Endothelial cell of umbilical vein (primary cell): ENCODE measurements around the gene MED15. TPM values are rescaled to one million over a fixed set of nuclear protein-coding genes. Genes with fewer than 3 reads are reported as not detected.

Experiments used
- BruUV-seq: library from RNA; stranded (reverse); fragments of 400-500 nt; replicated peaks from 2 replicates; lab custom pipeline; 2021; lab: Mats Ljungman, UMichigan
- CTCF ChIA-PET: fragments of 300-600, 350-600 bp; sonication (Branson Sonifier 250); formaldehyde crosslinking; loops from one replicate; lab custom pipeline; 2021; ENCODE audit warnings: antibody characterized with exemption, inconsistent platforms; lab: Charles Lee
- POLR2A ChIA-PET: fragments of 300-600, 350-600 bp; sonication (Branson Sonifier 250); formaldehyde crosslinking; loops from one replicate; lab custom pipeline; 2021; ENCODE audit warnings: antibody characterized with exemption, inconsistent platforms; lab: Charles Lee
- DNase-seq: peaks from one replicate; pipeline ENCODE4 v3.0.0-alpha.2; 2011; ENCODE audit warnings: low read depth, low spot score
- FAIRE-seq: peaks from 2 replicates; lab custom pipeline; 2011; peaks lifted over from hg19 to GRCh38; lab: Jason Lieb, UNC
- H2AFZ ChIP-seq: 2 replicates; pipeline ENCODE4 v1.6.0; 2012; ENCODE audit warnings: low read depth, low read length, control low read depth, inconsistent platforms
- H3K27ac ChIP-seq: 2 replicates; pipeline ENCODE4 v1.5.1; 2011; ENCODE audit warnings: low read depth, mild to moderate bottlenecking, control low read depth, low read length, moderate library complexity; ENCODE audit not compliant: insufficient read depth
- H3K27me3 ChIP-seq, 2 experiments: 2 replicates each; pipeline versions ENCODE4 v1.6.0 to v1.6.1; 2011; ENCODE audit warnings: low read length in 2 of 2, mixed read lengths in 1 of 2; ENCODE audit not compliant: control insufficient read depth in 2 of 2, insufficient read depth in 2 of 2
- H3K36me3 ChIP-seq, 2 experiments: 2 replicates in 1 of 2; 3 replicates in 1 of 2; pipeline ENCODE4 v1.5.1; 2011; ENCODE audit warnings: low read length in 2 of 2, mild to moderate bottlenecking in 1 of 2, moderate library complexity in 1 of 2; ENCODE audit not compliant: control insufficient read depth in 2 of 2, insufficient read depth in 2 of 2; ENCODE audit errors: extremely low read depth in 1 of 2
- H3K4me1 ChIP-seq: 3 replicates; pipeline ENCODE4 v1.5.1; 2011; ENCODE audit warnings: mild to moderate bottlenecking, low read length; ENCODE audit not compliant: control insufficient read depth, insufficient read depth; ENCODE audit errors: extremely low read depth
- H3K4me2 ChIP-seq: 2 replicates; pipeline ENCODE4 v1.6.1; 2011; ENCODE audit warnings: low read length, control low read depth, mixed read lengths; ENCODE audit not compliant: insufficient read depth
- H3K4me3 ChIP-seq, 3 experiments: fragments of 200-600 bp in 1 of 3; sonication (generic), shearing (Covaris generic) in 1 of 3; replicated peaks in 1 of 3; 2 replicates each; pipeline ENCODE4 v1.5.1; 2011 to 2016; ENCODE audit warnings: control low read depth in 3 of 3, low read length in 3 of 3, mild to moderate bottlenecking in 2 of 3, inconsistent platforms in 1 of 3, low read depth in 1 of 3, moderate library complexity in 1 of 3; ENCODE audit not compliant: insufficient read depth in 1 of 3
- H3K79me2 ChIP-seq: 2 replicates; pipeline ENCODE4 v1.6.0; 2012; ENCODE audit warnings: low read length, inconsistent platforms; ENCODE audit not compliant: control insufficient read depth, insufficient read depth
- H3K9ac ChIP-seq: replicated peaks from 2 replicates; pipeline ENCODE3; 2011; ENCODE audit warnings: low read length, control low read depth; ENCODE audit not compliant: insufficient read depth; ENCODE audit errors: extremely low read depth
- H3K9me1 ChIP-seq: replicated peaks from 3 replicates; pipeline ENCODE4 v1.6.0; 2011; ENCODE audit warnings: mild to moderate bottlenecking, low read length; ENCODE audit not compliant: control insufficient read depth, insufficient read depth; ENCODE audit errors: extremely low read depth
- H3K9me3 ChIP-seq: replicated peaks from 2 replicates; pipeline ENCODE4 v1.5.1; 2012; ENCODE audit warnings: low read length, inconsistent platforms; ENCODE audit not compliant: control insufficient read depth, insufficient read depth
- H4K20me1 ChIP-seq: replicated peaks from 2 replicates; pipeline ENCODE3; 2011; ENCODE audit warnings: mild to moderate bottlenecking, low read length; ENCODE audit not compliant: control insufficient read depth, insufficient read depth; ENCODE audit errors: extremely low read depth
- CTCF ChIP-seq, 2 donors: IDR thresholded peaks; 1 replicate in 1 of 2; 2 replicates in 1 of 2; pipeline ENCODE4 v1.5.1; 2011; ENCODE audit warnings: low read length in 2 of 2, mild to moderate bottlenecking in 2 of 2, moderate library complexity in 2 of 2, control low read depth in 1 of 2, inconsistent platforms in 1 of 2, low read depth in 1 of 2; ENCODE audit not compliant: insufficient read depth in 1 of 2; ENCODE audit errors: extremely low read depth in 1 of 2
- EZH2 ChIP-seq: IDR thresholded peaks from 2 replicates; pipeline ENCODE4 v1.6.1; 2012; ENCODE audit warnings: borderline replicate concordance, low read depth, mild to moderate bottlenecking, moderate library complexity, low read length, inconsistent platforms; ENCODE audit not compliant: severe bottlenecking
- FOS ChIP-seq: IDR thresholded peaks from 2 replicates; pipeline ENCODE4 v1.6.1; 2011; ENCODE audit warnings: mild to moderate bottlenecking, low read length, moderate library complexity, borderline replicate concordance; ENCODE audit not compliant: insufficient read depth
- GATA2 ChIP-seq: IDR thresholded peaks from 2 replicates; pipeline ENCODE4 v1.7.0; 2011; ENCODE audit warnings: low read depth, mild to moderate bottlenecking, moderate library complexity, mixed read lengths, low read length; ENCODE audit not compliant: insufficient read length, insufficient read depth
- JUN ChIP-seq: IDR thresholded peaks from 2 replicates; pipeline ENCODE4 v1.6.1; 2011; ENCODE audit warnings: borderline replicate concordance, low read depth; ENCODE audit not compliant: insufficient read length, insufficient read depth
- MAX ChIP-seq: IDR thresholded peaks from 2 replicates; pipeline ENCODE4 v1.6.1; 2011; ENCODE audit not compliant: insufficient read depth, insufficient read length
- MYC ChIP-seq: IDR thresholded peaks from one replicate; pipeline ENCODE4 v1.6.1; 2011; ENCODE audit warnings: mild to moderate bottlenecking, low read depth, low read length
- POLR2A ChIP-seq: IDR thresholded peaks from 2 replicates; pipeline ENCODE4 v1.6.1; 2012; ENCODE audit warnings: low read depth, mild to moderate bottlenecking, control low read depth, low read length
- POLR2AphosphoS5 ChIP-seq: IDR thresholded peaks from 2 replicates; pipeline ENCODE4 v1.6.1; 2012; ENCODE audit warnings: low read depth, mild to moderate bottlenecking, control low read depth, low read length, moderate library complexity; ENCODE audit not compliant: insufficient read depth
- dilution Hi-C: fragments of 300-500 bp; cut with MboI; formaldehyde crosslinking; loops from one replicate; pipeline ENCODE4 v1.15.0; 2019; ENCODE audit warnings: low sequenced_read_pairs; ENCODE audit not compliant: extremely low pct_ligation_motif_present
- intact Hi-C: fragments of 100-400 bp; cut with micrococcal nuclease; formaldehyde crosslinking; loops from one replicate; pipeline ENCODE4 v1.10.0; 2022
- polyA plus RNA-seq, 4 experiments: library from polyadenylated mRNA; depleted of rRNA in 3 of 4; stranded (reverse) in 3 of 4; unstranded in 1 of 4; fragments of >200 nt; gene quantifications; 2 replicates each; pipeline versions ENCODE4 v1.2.1 to v1.2.3, GENCODE V29; 2011 to 2012; ENCODE audit warnings: missing spikeins in 1 of 4
- total RNA-seq: library from RNA; stranded (reverse); gene quantifications from 2 replicates; pipeline ENCODE4 v1.2.3, GENCODE V29; 2021

Gene MED15
- total and polyA plus RNA-seq, 2 donors (not counting 3 experiments of a cell fraction or from before 2014, with no cell fraction given) = 68.1 to 138 TPM

- no peak for FAIRE-seq
- Histone ChIP-seq H3K9me3 (no peaks in the 10 kb centered on the region), H2AFZ (no peak overlapping the region), H3K4me1 (no peaks in the 10 kb centered on the region), H3K36me3 (peaks cover 30 to 64% of the 10 kb centered on the region in 2 experiments), H3K9me1 (no peaks in the 10 kb centered on the region), H3K4me2 (no peak overlapping the region), H3K27me3 (no peaks in the 10 kb centered on the region), H3K79me2 (peaks cover 10% of the 10 kb centered on the region), H4K20me1 (no peaks in the 10 kb centered on the region), H3K9ac (no peak overlapping the region), H3K27ac (no peak overlapping the region), H3K4me3 (no peak overlapping the region)
- no peak for DNase-seq
- POLR2A ChIA-PET = no interaction called here
- CTCF ChIA-PET = interaction anchor here (1.1 to 2.2 kb wide), 3 partner anchors 9 to 13 kb away, joined by 5 to 10 read pairs (median 5); no protein-coding TSS in a partner anchor
- no TSS peak for BruUV-seq
- dilution Hi-C loops (no loop called here), intact Hi-C loops (no loop called here)
- no peak for TF ChIP-seq MYC
- no peak for TF ChIP-seq FOS
- no peak for TF ChIP-seq GATA2
- TF ChIP-seq CTCF (IDR thresholded peaks at IDR 0.05; ENCODE audit: extremely low read depth in 1 of 2, insufficient read depth in 1 of 2, low read depth in 1 of 2, low read length in 2 of 2) = no peak
- TF ChIP-seq MAX = no peak
- TF ChIP-seq POLR2AphosphoS5 = no peak
- no peak for TF ChIP-seq JUN
- no peak for TF ChIP-seq POLR2A
- no peak for TF ChIP-seq EZH2
Observed at GRCh38 chr22:20577549-20577975, 70.2 kb downstream of the MED15 start.
